ENCODE results near the gene DOK5. TPM values are rescaled to one million over a fixed set of nuclear protein-coding genes. Genes with fewer than 3 reads are reported as not detected.

The DOK5 gene
- total and polyA plus RNA-seq, 2 of the 8 experiments (the other 6 are each of a cell fraction or from before 2014, with no cell fraction given): 8.9 to 15.0 TPM

DNA sequence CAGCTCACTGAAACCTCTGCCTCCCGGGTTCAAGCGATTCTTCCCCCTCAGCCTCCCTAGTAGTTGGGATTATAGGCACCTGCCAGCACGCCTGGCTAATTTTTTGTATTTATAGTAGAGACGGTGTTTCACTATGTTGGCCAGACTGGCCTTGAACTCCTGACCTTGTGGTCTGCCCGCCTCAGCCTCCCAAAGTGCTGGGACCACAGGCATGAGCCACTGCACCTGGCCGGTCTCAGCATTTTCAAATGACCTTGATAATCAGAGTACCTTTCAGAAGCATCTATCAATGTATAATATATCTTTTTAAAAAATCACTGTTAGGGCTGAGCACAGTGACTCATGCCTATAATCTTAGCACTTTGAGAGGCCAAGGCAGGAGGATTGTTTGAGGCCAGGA, 143.0 kb downstream of the DOK5 start:
- Histone ChIP-seq H2AK5ac (ENCODE audit: low read depth, low read length) (no peak overlapping the region), H2BK20ac (ENCODE audit: low read length) (no peak overlapping the region), H2AFZ (ENCODE audit: low read length) (no peak overlapping the region), H3K9ac (replicated peaks in 1 of 4; ENCODE audit: extremely low read depth in 1 of 4, low read depth in 3 of 4, low read length in 3 of 4) (no peak overlapping the region), H3K27ac (ENCODE audit: low read depth, low read length) (no peak overlapping the region), H4K20me1 (replicated peaks in 1 of 2; ENCODE audit: control insufficient read depth in 1 of 2, insufficient read depth in 2 of 2, low read length in 2 of 2) (no peaks in the 10 kb centered on the region), H4K5ac (ENCODE audit: insufficient read length, low read depth, low read length) (no peak overlapping the region), H4K8ac (ENCODE audit: extremely low read depth, insufficient read depth, low read length) (no peak overlapping the region), H3K79me2 (ENCODE audit: control insufficient read depth in 1 of 2, insufficient read depth in 2 of 2, low read length in 2 of 2) (no peaks in the 10 kb centered on the region), H3K56ac (replicated peaks; ENCODE audit: insufficient read length, low read depth, low read length) (no peak overlapping the region), H3K36me3 (ENCODE audit: control insufficient read depth in 2 of 4, insufficient read depth in 4 of 4, low read length in 3 of 4) (no peaks in the 10 kb centered on the region), H4K91ac (replicated peaks; ENCODE audit: insufficient read length, low read length) (no peak overlapping the region), H2BK120ac (replicated peaks; ENCODE audit: low read depth, low read length) (no peak overlapping the region), H2BK5ac (ENCODE audit: low read depth, low read length) (no peak overlapping the region), H3K4me2 (ENCODE audit: insufficient read depth in 1 of 2, low read depth in 2 of 2, low read length in 2 of 2) (no peak overlapping the region), H3K23me2 (ENCODE audit: low read depth, low read length) (no peaks in the 10 kb centered on the region), H2BK12ac (ENCODE audit: low read depth, low read length) (no peak overlapping the region), H3K23ac (ENCODE audit: insufficient read length) (no peak overlapping the region), H3K79me1 (ENCODE audit: low read depth, low read length) (no peaks in the 10 kb centered on the region), H3K18ac (ENCODE audit: extremely low read depth, low read length) (no peak overlapping the region), H3K4me1 (replicated peaks in 1 of 4; ENCODE audit: control insufficient read depth in 3 of 4, insufficient read depth in 4 of 4, low read length in 3 of 4) (no peaks in the 10 kb centered on the region), H3K4ac (replicated peaks; ENCODE audit: insufficient read length, low read depth, low read length) (no peak overlapping the region), H3K4me3 (ENCODE audit: extremely low read depth in 1 of 4, insufficient read depth in 2 of 4, low read depth in 3 of 4, low read length in 4 of 4) (no peak overlapping the region), H3K27me3 (replicated peaks in 1 of 4; ENCODE audit: control insufficient read depth in 3 of 4, extremely low read depth in 1 of 4, insufficient read depth in 3 of 4, low read length in 3 of 4) (no peaks in the 10 kb centered on the region), H3K14ac (ENCODE audit: insufficient read length) (no peak overlapping the region), H2BK15ac (ENCODE audit: low read length) (no peak overlapping the region), H3K9me3 (ENCODE audit: insufficient read depth in 2 of 2, low read depth in 1 of 2, low read length in 1 of 2) (no peaks in the 10 kb centered on the region)
- ChIA-PET POLR2A (ENCODE audit: partially characterized antibody) (no interaction called here), CTCF (ENCODE audit: partially characterized antibody) (interaction anchor here (0.7 kb wide), 1 partner anchor 31 kb away, joined by 3 read pairs; no protein-coding TSS in a partner anchor)
- 94% methylated on average over 6 of the region's 6 CpGs; no CpG with 5 or more reads in 1 of the 2 experiments for WGBS, 2 experiments (ENCODE audit: extremely low coverage in 1 of 2, insufficient coverage in 1 of 2, insufficient read length in 1 of 2, insufficient replicate concordance in 2 of 2, low coverage in 1 of 2, low lambda C conversion rate in 2 of 2, missing lambda C conversion rate in 1 of 2)
- FAIRE-seq (no peak), DNase-seq (ENCODE audit: low read depth in 1 of 2, low spot score in 2 of 2) (no peak)
- TF ChIP-seq CBX8 (IDR thresholded peaks at IDR 0.05; ENCODE audit: borderline replicate concordance, low read depth, low read length) (no peak), TCF12 (IDR thresholded peaks at IDR 0.05; ENCODE audit: low read depth, low read length) (no peak), SP4 (IDR thresholded peaks at IDR 0.05; ENCODE audit: low read length) (no peak), ASH2L (IDR thresholded peaks at IDR 0.05; ENCODE audit: low read length) (no peak), SUZ12 (IDR thresholded peaks at IDR 0.05; ENCODE audit: low read length) (no peak), SP1 (IDR thresholded peaks at IDR 0.05; ENCODE audit: low read depth, low read length) (no peak), MAFK (IDR thresholded peaks at IDR 0.05; ENCODE audit: low read depth, low read length) (no peak)
- TF ChIP-seq, protein P1, sequence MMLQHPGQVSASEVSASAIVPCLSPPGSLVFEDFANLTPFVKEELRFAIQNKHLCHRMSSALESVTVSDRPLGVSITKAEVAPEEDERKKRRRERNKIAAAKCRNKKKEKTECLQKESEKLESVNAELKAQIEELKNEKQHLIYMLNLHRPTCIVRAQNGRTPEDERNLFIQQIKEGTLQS (IDR thresholded peaks at IDR 0.05; ENCODE audit: insufficient read depth, low read depth, low read length): no peak
- TF ChIP-seq, protein P2, sequence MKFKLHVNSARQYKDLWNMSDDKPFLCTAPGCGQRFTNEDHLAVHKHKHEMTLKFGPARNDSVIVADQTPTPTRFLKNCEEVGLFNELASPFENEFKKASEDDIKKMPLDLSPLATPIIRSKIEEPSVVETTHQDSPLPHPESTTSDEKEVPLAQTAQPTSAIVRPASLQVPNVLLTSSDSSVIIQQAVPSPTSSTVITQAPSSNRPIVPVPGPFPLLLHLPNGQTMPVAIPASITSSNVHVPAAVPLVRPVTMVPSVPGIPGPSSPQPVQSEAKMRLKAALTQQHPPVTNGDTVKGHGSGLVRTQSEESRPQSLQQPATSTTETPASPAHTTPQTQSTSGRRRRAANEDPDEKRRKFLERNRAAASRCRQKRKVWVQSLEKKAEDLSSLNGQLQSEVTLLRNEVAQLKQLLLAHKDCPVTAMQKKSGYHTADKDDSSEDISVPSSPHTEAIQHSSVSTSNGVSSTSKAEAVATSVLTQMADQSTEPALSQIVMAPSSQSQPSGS (IDR thresholded peaks at IDR 0.05; ENCODE audit: low read length): no peak
